Muscle of back (tissue), 11 donors: ENCODE data around the gene NRM. TPM values are rescaled to one million over a fixed set of nuclear protein-coding genes. Genes with fewer than 3 reads are reported as not detected.
A peak's percentile ranks its signal among the peaks of the same experiment; 100 is the strongest.
"Not testable (repeated sequence)": the region's sequence is repeated elsewhere in the genome, so short reads cannot be mapped to it uniquely, and the experiment has no call there.

Source experiments
- DNase-seq, 3 donors: peaks; one replicate each; pipeline versions ENCODE4 v3.0.0 to v3.0.0-alpha.2; 2013
- polyA plus RNA-seq, 10 donors: library from polyadenylated mRNA; unstranded; fragments of 120-200 nt; gene quantifications; one replicate each; pipeline ENCODE4 v1.2.1, GENCODE V29; 2013; ENCODE audit not compliant: insufficient read length in 10 of 10

NRM gene
- polyA plus RNA-seq, 10 donors, result 28.5 to 43.1 (median 36.5) TPM

GRCh38 chr6:30672445-30673253, 18.1 kb downstream of the NRM start, which contains the start of gene DHX16:
Gene DHX16 (minus strand): TSS chr6:30673006. CDS start chr6:30672841, 165 bp downstream.
- peak; percentile 98 to 99 (median 98) for DNase-seq

- no peak for DNase-seq
Observed at GRCh38 chr6:30670760-30671527, 19.8 kb downstream of the NRM start.

GRCh38 chr6:30666300-30666699, 24.5 kb downstream of the NRM start:
- not testable (repeated sequence) for DNase-seq

GRCh38 chr6:30664994-30665767, 25.6 kb downstream of the NRM start:
- no peak for DNase-seq

GRCh38 chr6:30657922-30658321, 32.9 kb downstream of the NRM start:
- not testable (repeated sequence) for DNase-seq

- DNase-seq, result no peak
Observed at GRCh38 chr6:30657454-30657853, 33.3 kb downstream of the NRM start.

GRCh38 chr6:30656513-30656912, 34.3 kb downstream of the NRM start:
- DNase-seq, result no peak

GRCh38 chr6:30655743-30656094, 35.1 kb downstream of the NRM start:
- DNase-seq, result no peak

GRCh38 chr6:30654798-30655742, 35.7 kb downstream of the NRM start:
- DNase-seq, result no peak

GRCh38 chr6:30651143-30651542, 39.6 kb downstream of the NRM start:
- no peak for DNase-seq

GRCh38 chr6:30647242-30648116, 43.3 kb downstream of the NRM start:
- peak; percentile 25 to 75 (median 38) for DNase-seq

GRCh38 chr6:30646450-30647241, 44.1 kb downstream of the NRM start, which contains the start of gene C6orf136:
Gene C6orf136 (plus strand): TSS chr6:30647133. CDS start chr6:30647232, 99 bp downstream.
- DNase-seq, result peak; percentile 87 to 95 (median 94)

GRCh38 chr6:30645989-30646388, 44.8 kb downstream of the NRM start:
- DNase-seq, result no peak

GRCh38 chr6:30644769-30645168, 46.0 kb downstream of the NRM start:
- DNase-seq, result no peak

GRCh38 chr6:30643656-30644055, 47.1 kb downstream of the NRM start:
- no peak for DNase-seq

- no peak for DNase-seq
Observed at GRCh38 chr6:30641048-30641447, 49.7 kb downstream of the NRM start.

- DNase-seq, result no peak
Observed at GRCh38 chr6:30640481-30640880, 50.3 kb downstream of the NRM start.
